GM12865 (cell line): ENCODE data around the gene LGR4.

Source experiments
- DNase-seq: peaks from one replicate; pipeline ENCODE4 v3.0.0; 2010; ENCODE audit warnings: low read depth
- H3K4me3 ChIP-seq: 2 replicates; pipeline ENCODE4 v1.5.1; 2011; ENCODE audit warnings: mild to moderate bottlenecking, low read depth, low read length, control low read depth
- CTCF ChIP-seq: IDR thresholded peaks from 2 replicates; pipeline ENCODE4 v1.5.1; 2011; ENCODE audit warnings: low read length, control low read depth, low read depth, inconsistent platforms; ENCODE audit not compliant: insufficient read depth; ENCODE audit errors: missing control alignments

Gene LGR4

DNA sequence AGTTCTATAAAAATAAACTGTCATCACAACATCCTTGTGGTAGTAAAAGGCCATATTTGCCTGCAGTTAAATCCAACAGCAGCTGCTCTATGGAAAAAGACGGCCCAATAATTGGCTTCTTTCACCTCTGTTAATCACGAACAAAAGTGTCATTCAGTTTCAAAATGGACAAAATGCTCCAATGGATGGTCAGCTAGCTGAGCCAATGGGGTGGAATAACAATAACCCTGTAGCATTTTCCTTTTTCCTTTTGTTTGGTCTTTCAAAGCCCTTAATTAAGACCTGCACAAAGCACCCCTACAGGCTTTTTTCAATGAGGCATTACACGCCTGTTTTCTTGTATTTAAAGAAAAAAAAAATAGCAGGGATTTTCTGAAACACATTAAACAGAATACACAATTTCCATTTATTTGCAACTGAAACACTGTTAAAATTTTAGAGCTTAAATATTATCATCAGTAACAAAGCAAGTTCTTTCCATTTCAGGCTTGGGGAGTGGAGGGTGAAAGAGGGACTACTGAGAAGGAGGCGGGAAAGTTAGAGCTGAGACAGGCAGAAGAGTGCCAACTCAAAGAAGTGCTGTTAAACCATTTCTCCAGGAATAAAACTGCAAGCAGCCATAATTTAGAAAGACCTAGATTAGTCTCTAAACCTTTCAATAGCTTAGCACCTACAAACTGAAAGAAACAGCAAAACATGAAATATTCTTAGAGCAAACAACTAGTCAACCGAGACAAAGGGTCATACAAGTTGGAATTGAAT, 28.7 kb downstream of the LGR4 start:
- H3K4me3 ChIP-seq = no peak overlapping the region
- TF ChIP-seq CTCF = no peak
- DNase-seq = no peak

- no peak for DNase-seq
- H3K4me3 ChIP-seq = no peak overlapping the region
- TF ChIP-seq CTCF = no peak
Measured at GRCh38 chr11:27443227-27443626, 29.4 kb downstream of the LGR4 start.

- H3K4me3 ChIP-seq = no peak overlapping the region
- no peak for TF ChIP-seq CTCF
- no peak for DNase-seq
Measured at GRCh38 chr11:27440090-27440489, 32.5 kb downstream of the LGR4 start.

DNA sequence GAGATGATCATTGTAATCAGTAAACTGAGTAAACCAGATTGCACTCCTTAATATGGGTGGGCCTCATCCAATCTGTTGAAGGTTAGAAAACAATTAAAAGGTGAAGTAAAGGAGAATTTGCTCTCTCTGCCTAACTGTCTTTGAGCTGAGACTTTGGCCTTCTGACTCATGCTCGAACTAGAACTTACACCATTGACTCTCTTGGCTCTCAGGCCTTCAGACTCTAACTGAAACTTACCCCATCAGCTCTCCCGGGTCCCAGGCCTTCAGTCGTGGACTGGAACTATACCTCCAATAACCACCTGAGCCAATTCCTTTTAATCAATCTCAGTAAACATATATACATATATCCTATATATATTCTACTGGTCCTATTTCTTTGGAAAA, 34.0 kb downstream of the LGR4 start:
- no peak for DNase-seq
- no peak for TF ChIP-seq CTCF
- H3K4me3 ChIP-seq = no peak overlapping the region

DNA sequence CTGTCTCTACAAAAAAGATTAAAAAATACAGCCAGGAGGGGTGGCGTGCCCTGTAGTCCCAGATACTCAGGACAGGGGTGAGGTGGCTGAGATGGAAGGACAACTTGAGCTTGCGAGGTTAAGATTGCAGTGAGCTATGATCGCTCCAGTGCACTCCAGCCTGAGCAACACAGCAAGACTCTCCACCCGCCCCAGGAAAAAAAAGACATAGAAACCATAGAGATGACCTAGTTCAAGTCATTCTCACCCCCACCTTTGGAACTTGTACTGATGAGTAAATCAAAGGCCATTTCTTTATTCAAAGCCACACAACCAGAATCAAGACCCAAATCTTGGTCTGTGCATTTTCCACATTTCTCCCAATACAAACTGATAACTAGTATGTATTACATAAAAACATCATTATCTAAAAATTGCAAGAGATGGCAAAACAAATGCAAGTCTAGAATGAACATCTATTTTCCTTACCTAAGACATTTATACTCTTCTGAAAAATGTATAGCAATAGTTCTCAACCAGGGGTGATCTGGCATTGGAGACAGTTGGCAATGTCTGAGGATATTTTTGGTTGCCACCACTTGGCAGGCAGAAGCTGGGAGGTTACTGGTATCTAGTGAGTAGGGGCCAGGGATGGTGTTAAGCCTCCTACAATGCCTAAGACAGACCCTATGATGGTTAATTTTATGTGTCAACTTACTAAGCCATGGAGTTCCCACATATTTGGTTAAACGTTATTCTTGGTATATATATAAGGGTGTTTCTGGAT, 34.6 kb downstream of the LGR4 start:
- no peak for DNase-seq
- H3K4me3 ChIP-seq = no peak overlapping the region
- no peak for TF ChIP-seq CTCF

DNA sequence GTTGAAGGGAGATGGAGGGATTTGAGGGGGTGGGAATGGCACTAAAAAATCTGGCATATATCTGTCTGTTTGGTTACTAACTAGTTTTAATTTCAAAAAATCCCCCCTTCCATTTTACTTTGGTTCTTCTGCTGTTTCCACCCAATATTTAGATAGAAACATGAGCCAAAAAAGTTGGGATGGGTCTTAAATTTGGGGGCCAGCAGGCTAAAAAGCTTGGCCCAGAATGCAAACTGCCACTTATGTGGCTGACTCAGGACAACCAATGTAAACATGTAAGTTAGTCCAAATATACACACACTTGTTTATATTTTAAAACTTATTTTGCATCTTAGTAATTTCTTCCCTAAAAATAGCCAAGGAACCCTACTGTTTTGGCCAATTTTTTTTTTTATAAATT, 35.7 kb downstream of the LGR4 start:
- H3K4me3 ChIP-seq = no peak overlapping the region
- DNase-seq = no peak
- TF ChIP-seq CTCF = no peak
